ENCODE results near the gene GLB1L2.

DNA sequence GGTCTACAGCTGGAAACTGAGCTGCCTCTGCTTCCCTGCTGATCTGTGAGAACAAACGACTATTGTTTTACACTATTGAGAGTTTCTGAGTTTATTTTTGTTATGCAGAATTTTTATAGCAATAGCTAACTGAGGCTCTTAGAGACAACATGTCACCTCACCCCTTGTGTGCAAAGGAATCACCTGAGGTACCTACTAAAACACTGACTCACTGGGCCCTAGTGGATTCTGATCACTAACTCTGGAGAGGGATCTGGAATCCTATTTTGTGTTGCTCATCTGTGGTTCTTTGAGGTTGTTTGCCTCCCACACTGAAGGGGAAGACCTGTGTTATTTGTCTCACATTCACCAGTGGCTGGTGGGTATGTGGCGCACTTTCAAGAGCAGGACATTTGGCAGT lies 93.6 kb downstream of the GLB1L2 start:
- TF ChIP-seq ZNF678 (CRISPR knock-in tag; IDR thresholded peaks at IDR 0.05), result no peak
- TF ChIP-seq MAZ (IDR thresholded peaks at IDR 0.05; ENCODE audit: borderline replicate concordance, low read depth, low read length), result no peak
- no peak for TF ChIP-seq MAZ (CRISPR knock-in tag; IDR thresholded peaks at IDR 0.05; ENCODE audit: low read depth)
- TF ChIP-seq ZKSCAN8 (CRISPR knock-in tag; IDR thresholded peaks at IDR 0.05; ENCODE audit: borderline replicate concordance), result no peak
- no peak for TF ChIP-seq TCF7 (IDR thresholded peaks at IDR 0.05; ENCODE audit: low read depth)
- TF ChIP-seq, protein P1, sequence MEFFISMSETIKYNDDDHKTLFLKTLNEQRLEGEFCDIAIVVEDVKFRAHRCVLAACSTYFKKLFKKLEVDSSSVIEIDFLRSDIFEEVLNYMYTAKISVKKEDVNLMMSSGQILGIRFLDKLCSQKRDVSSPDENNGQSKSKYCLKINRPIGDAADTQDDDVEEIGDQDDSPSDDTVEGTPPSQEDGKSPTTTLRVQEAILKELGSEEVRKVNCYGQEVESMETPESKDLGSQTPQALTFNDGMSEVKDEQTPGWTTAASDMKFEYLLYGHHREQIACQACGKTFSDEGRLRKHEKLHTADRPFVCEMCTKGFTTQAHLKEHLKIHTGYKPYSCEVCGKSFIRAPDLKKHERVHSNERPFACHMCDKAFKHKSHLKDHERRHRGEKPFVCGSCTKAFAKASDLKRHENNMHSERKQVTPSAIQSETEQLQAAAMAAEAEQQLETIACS (CRISPR knock-in tag; IDR thresholded peaks at IDR 0.05), result no peak
- TF ChIP-seq, protein P2, sequence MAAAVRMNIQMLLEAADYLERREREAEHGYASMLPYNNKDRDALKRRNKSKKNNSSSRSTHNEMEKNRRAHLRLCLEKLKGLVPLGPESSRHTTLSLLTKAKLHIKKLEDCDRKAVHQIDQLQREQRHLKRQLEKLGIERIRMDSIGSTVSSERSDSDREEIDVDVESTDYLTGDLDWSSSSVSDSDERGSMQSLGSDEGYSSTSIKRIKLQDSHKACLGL (CRISPR knock-in tag; IDR thresholded peaks at IDR 0.05), result no peak
